Suprapubic skin (tissue), 3 donors: Measurements from ENCODE around the gene TP53INP2.

ENCODE experiments used
- POLR2AphosphoS5 ChIP-seq, 3 donors: sonication (generic); formaldehyde crosslinking; IDR thresholded peaks; one replicate each; pipeline ENCODE4 v1.6.1; 2017; ENCODE audit warnings: antibody characterized with exemption in 3 of 3
- TF ChIP-seq, protein P1 (sequence below), 2 donors: fragments of 200-600 bp in 1 of 2; fragments of 450-650 bp in 1 of 2; sonication (generic) in 1 of 2; IDR thresholded peaks; one replicate each; pipeline ENCODE4 v1.5.1; 2016 to 2019; ENCODE audit warnings: antibody characterized with exemption in 2 of 2, mild to moderate bottlenecking in 1 of 2, moderate library complexity in 1 of 2

DNA sequence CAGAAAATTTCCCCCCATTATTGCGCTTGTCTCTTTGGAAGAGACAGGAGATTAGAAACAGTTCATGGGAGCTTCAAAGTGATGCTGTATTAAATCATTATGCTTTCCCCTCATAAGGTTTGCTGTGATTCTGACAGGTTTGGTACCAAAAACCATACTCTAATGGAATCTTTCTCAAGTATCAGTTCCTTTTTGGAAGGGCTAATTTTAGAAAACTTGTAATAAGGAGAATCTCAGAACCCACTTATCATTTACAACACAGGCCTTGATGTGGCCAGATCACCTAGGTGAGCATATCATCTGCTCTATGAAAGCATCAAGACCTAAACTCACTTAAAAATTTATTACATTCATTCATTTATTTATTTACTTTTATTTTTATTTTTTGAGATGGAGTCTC lies 51.2 kb downstream of the TP53INP2 start:
- no peak for TF ChIP-seq POLR2AphosphoS5 (IDR thresholded peaks at IDR 0.05)
- TF ChIP-seq, protein P1, sequence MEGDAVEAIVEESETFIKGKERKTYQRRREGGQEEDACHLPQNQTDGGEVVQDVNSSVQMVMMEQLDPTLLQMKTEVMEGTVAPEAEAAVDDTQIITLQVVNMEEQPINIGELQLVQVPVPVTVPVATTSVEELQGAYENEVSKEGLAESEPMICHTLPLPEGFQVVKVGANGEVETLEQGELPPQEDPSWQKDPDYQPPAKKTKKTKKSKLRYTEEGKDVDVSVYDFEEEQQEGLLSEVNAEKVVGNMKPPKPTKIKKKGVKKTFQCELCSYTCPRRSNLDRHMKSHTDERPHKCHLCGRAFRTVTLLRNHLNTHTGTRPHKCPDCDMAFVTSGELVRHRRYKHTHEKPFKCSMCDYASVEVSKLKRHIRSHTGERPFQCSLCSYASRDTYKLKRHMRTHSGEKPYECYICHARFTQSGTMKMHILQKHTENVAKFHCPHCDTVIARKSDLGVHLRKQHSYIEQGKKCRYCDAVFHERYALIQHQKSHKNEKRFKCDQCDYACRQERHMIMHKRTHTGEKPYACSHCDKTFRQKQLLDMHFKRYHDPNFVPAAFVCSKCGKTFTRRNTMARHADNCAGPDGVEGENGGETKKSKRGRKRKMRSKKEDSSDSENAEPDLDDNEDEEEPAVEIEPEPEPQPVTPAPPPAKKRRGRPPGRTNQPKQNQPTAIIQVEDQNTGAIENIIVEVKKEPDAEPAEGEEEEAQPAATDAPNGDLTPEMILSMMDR (IDR thresholded peaks at IDR 0.05), result no peak
